ENCODE measurements around the gene RC3H1.

Gene RC3H1

GRCh38 chr1:173886746-173887611, 135.2 kb downstream of the RC3H1 start:
- no peak for DNase-seq (ENCODE audit: low read depth)

GRCh38 chr1:173884701-173885100, 137.5 kb downstream of the RC3H1 start:
- no peak for DNase-seq (ENCODE audit: low read depth)
